Measurements from ENCODE around the gene GTF3C5. TPM values are rescaled to one million over a fixed set of nuclear protein-coding genes. Genes with fewer than 3 reads are reported as not detected.

GTF3C5 gene
- total and polyA plus RNA-seq, 9 donors, result 32.3 to 71.6 (median 52.2) TPM

- 78 to 87% (median 82%) methylated on average over 7 of the region's 7 CpGs for WGBS, 3 donors
- Histone ChIP-seq H3K36me3 (no peaks in the 10 kb centered on the region), H3K4me3 (no peak overlapping the region), H3K4me1 (ENCODE audit: insufficient read depth) (no peaks in the 10 kb centered on the region), H3K27me3 (no peaks in the 10 kb centered on the region), H3K27ac (no peak overlapping the region), H3K9me3 (no peaks in the 10 kb centered on the region)
- TF ChIP-seq EP300 (IDR thresholded peaks at IDR 0.05) (no peak), POLR2A (IDR thresholded peaks at IDR 0.05) (no peak), CTCF (IDR thresholded peaks at IDR 0.05) (no peak)
- intact Hi-C loops (cut with DNase I), result no loop called here
- no peak for DNase-seq
These were observed 22.4 kb upstream of the GTF3C5 start for GRCh38 chr9:133008406-133008805.

- no peak overlapping the region for H3K27ac ChIP-seq
- intact Hi-C loops (cut with DNase I), result no loop called here
- no peak for DNase-seq
- no peaks in the 10 kb centered on the region for H3K4me1 ChIP-seq (ENCODE audit: insufficient read depth)
- TF ChIP-seq POLR2A (IDR thresholded peaks at IDR 0.05) (no peak), CTCF (IDR thresholded peaks at IDR 0.05) (no peak), EP300 (IDR thresholded peaks at IDR 0.05) (no peak)
- 82 to 88% (median 85%) methylated on average over 2 of the region's 2 CpGs for WGBS, 3 donors
- H3K36me3 ChIP-seq, result no peaks in the 10 kb centered on the region
- no peak overlapping the region for H3K4me3 ChIP-seq
- no peaks in the 10 kb centered on the region for H3K27me3 ChIP-seq
- H3K9me3 ChIP-seq, result no peaks in the 10 kb centered on the region
These were observed 22.0 kb upstream of the GTF3C5 start for GRCh38 chr9:133008824-133009223.

- WGBS, 3 donors, result 68 to 77% (median 70%) methylated on average over 5 of the region's 5 CpGs
- Histone ChIP-seq H3K9me3 (no peaks in the 10 kb centered on the region), H3K27me3 (no peaks in the 10 kb centered on the region), H3K27ac (no peak overlapping the region), H3K4me3 (no peak overlapping the region), H3K4me1 (ENCODE audit: insufficient read depth) (no peaks in the 10 kb centered on the region), H3K36me3 (no peaks in the 10 kb centered on the region)
- intact Hi-C loops (cut with DNase I), result no loop called here
- no peak for DNase-seq
- TF ChIP-seq POLR2A (IDR thresholded peaks at IDR 0.05) (no peak), EP300 (IDR thresholded peaks at IDR 0.05) (no peak), CTCF (IDR thresholded peaks at IDR 0.05) (no peak)
These were observed 20.8 kb upstream of the GTF3C5 start for GRCh38 chr9:133009906-133010582.

- no peaks in the 10 kb centered on the region for H3K4me1 ChIP-seq (ENCODE audit: insufficient read depth)
- no peaks in the 10 kb centered on the region for H3K36me3 ChIP-seq
- intact Hi-C loops (cut with DNase I), result no loop called here
- no peak for DNase-seq
- 80 to 82% (median 82%) methylated on average over 5 of the region's 5 CpGs for WGBS, 3 donors
- H3K4me3 ChIP-seq, result no peak overlapping the region
- no peak overlapping the region for H3K27ac ChIP-seq
- no peaks in the 10 kb centered on the region for H3K27me3 ChIP-seq
- H3K9me3 ChIP-seq, result peaks cover 0 to 4% of the 10 kb centered on the region in 2 donors
- no peak for TF ChIP-seq CTCF (IDR thresholded peaks at IDR 0.05)
- no peak for TF ChIP-seq EP300 (IDR thresholded peaks at IDR 0.05)
- no peak for TF ChIP-seq POLR2A (IDR thresholded peaks at IDR 0.05)
These were observed 16.1 kb upstream of the GTF3C5 start for GRCh38 chr9:133014696-133015095.

Measured in ovary (tissue), 9 donors.